Activated naive CD4-positive, alpha-beta T cell treated with anti-CD3 and anti-CD28 coated beads, Interleukin-2, amount 50 U/mL, for 72 hours (primary cell): ENCODE data around the gene VPS13D. TPM values are rescaled to one million over a fixed set of nuclear protein-coding genes. Genes with fewer than 3 reads are reported as not detected.
"Not testable (repeated sequence)": the region's sequence is repeated elsewhere in the genome, so short reads cannot be mapped to it uniquely, and the experiment has no call there.

ENCODE experiments used
- ATAC-seq, 2 donors: fragments of 150-1000 bp; cut with Tn5 transposase; 2 replicates each; pipeline ENCODE4 v1.10.0; 2021; ENCODE audit warnings: mild to moderate bottlenecking in 2 of 2, moderate library complexity in 2 of 2
- DNase-seq, 2 donors: peaks; one replicate each; pipeline ENCODE4 v3.0.0; 2021 to 2022; ENCODE audit warnings: low spot score in 2 of 2
- H3K27ac Mint-ChIP-seq, 2 donors: one replicate each; pipeline ENCODE4 v1.8.0; 2022; ENCODE audit warnings: mild to moderate bottlenecking in 2 of 2, mixed read lengths in 2 of 2
- H3K36me3 Mint-ChIP-seq, 2 donors: one replicate each; pipeline ENCODE4 v1.8.0; 2022; ENCODE audit warnings: mixed read lengths in 2 of 2
- H3K9me3 Mint-ChIP-seq, 2 donors: one replicate each; pipeline ENCODE4 v1.8.0; 2022; ENCODE audit warnings: mixed read lengths in 2 of 2
- total RNA-seq, 2 donors: library from RNA; stranded (reverse); gene quantifications; one replicate each; pipeline ENCODE4 v1.2.3, GENCODE V29; 2022

VPS13D gene
- total RNA-seq, 2 donors from 2014 or later: 31.2 to 40.7 TPM

DNA sequence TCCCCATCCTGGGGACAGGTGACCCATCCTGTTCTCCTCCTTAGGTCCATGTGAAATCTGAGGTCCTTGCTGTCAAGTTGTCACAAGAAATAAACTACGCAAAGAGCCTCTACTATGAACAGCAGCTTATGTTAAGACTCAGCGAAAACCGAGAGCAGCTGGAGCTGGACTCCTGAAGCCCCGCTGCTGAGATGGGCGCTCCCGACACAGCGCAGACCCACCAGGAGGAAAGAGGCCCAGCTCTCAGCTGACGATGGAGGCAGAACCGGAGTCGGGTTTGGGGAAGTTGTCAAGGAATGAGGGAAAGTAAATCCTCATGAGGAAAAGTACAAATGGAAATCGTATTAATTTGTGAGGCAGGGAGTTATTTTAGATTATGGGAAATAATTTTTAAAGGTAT, 279.0 kb downstream of the VPS13D start:
- DNase-seq (no peak), ATAC-seq (no peak)
- Mint-ChIP-seq H3K27ac (peak overlapping the region; percentile 9 to 96), H3K36me3 (peaks cover 18 to 34% of the 10 kb centered on the region in 2 donors), H3K9me3 (peaks cover 4 to 5% of the 10 kb centered on the region in 2 donors)

DNA sequence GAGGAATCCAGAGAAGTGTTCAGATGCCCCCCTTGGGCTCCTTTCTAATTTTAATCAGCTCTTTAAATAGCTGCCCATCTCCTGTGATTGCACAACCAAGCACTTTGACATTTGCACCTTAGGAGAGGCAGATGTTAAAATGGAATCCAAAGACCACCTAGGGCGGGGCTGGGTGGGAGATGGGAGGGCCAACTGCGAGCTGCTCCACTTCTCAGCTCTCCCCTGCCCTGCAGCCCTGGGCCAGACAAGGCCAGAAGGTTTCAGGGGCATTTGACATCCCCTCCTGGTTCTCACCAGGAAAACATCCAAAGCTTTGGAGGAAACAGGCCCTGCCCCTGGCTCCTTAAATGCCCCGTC, 281.3 kb downstream of the VPS13D start:
- Mint-ChIP-seq H3K27ac (peak overlapping the region; percentile 96 to 98), H3K9me3 (peaks cover 4 to 5% of the 10 kb centered on the region in 2 donors), H3K36me3 (peaks cover 18 to 29% of the 10 kb centered on the region in 2 donors)
- no peak for DNase-seq
- no peak for ATAC-seq

GRCh38 chr1:12511516-12512468, 282.0 kb downstream of the VPS13D start:
- no peak for DNase-seq
- ATAC-seq: no peak
- H3K9me3 Mint-ChIP-seq: peaks cover 4 to 5% of the 10 kb centered on the region in 2 donors
- H3K36me3 Mint-ChIP-seq: peaks cover 18 to 30% of the 10 kb centered on the region in 2 donors
- peak overlapping the region; percentile 85 to 96 for H3K27ac Mint-ChIP-seq

GRCh38 chr1:12513181-12513580, 283.4 kb downstream of the VPS13D start:
- Mint-ChIP-seq H3K27ac (peak overlapping the region in 1 of 2 donors; percentile 96), H3K9me3 (peaks cover 4 to 5% of the 10 kb centered on the region in 2 donors), H3K36me3 (peaks cover 18 to 37% of the 10 kb centered on the region in 2 donors)
- ATAC-seq (no peak), DNase-seq (no peak)

- Mint-ChIP-seq H3K36me3 (peaks cover 22 to 36% of the 10 kb centered on the region in 2 donors), H3K9me3 (peaks cover 7% of the 10 kb centered on the region in 2 donors), H3K27ac (no peak overlapping the region)
- ATAC-seq (no peak), DNase-seq (no peak)
These were observed 284.8 kb downstream of the VPS13D start for GRCh38 chr1:12514590-12514989.

- ATAC-seq (no peak), DNase-seq (no peak)
- no peak overlapping the region for H3K27ac Mint-ChIP-seq
- peaks cover 27 to 37% of the 10 kb centered on the region in 2 donors for H3K36me3 Mint-ChIP-seq
- peaks cover 10 to 11% of the 10 kb centered on the region in 2 donors for H3K9me3 Mint-ChIP-seq
These were observed 285.4 kb downstream of the VPS13D start for GRCh38 chr1:12515234-12515633.

DNA sequence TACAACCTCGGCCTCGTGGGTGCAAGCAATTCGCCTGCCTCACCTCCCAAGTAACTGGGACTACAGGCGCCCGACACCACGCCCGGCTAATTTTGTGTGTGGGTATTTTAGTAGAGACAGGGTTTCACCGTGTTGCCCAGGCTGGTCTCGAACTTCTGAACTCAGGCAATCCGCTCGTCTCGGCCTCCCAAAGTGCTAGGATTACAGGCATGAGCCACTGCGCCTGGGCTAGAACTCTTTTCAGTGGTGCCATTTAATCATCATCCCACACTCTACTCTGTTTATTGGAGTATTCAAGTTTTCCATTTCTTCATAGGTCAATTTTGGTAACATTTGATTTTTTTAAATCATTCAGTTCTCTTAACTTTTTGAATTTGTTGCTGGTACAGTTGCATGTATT, 286.9 kb downstream of the VPS13D start:
- ATAC-seq: no peak
- Mint-ChIP-seq H3K27ac (peak overlapping the region in 1 of 2 donors; percentile 77), H3K36me3 (peaks cover 25 to 32% of the 10 kb centered on the region in 2 donors), H3K9me3 (peaks cover 10 to 11% of the 10 kb centered on the region in 2 donors)
- DNase-seq: no peak

GRCh38 chr1:12518931-12519692, 289.3 kb downstream of the VPS13D start:
- Mint-ChIP-seq H3K9me3 (peaks cover 6% of the 10 kb centered on the region in 2 donors), H3K27ac (peak overlapping the region; percentile 55 to 73), H3K36me3 (peaks cover 17 to 22% of the 10 kb centered on the region in 2 donors)
- ATAC-seq (peak; percentile 98 to 99), DNase-seq (peak; percentile 60 to 72)

- Mint-ChIP-seq H3K9me3 (peaks cover 6% of the 10 kb centered on the region in 2 donors), H3K27ac (peak overlapping the region in 1 of 2 donors; percentile 55), H3K36me3 (peaks cover 12 to 25% of the 10 kb centered on the region in 2 donors)
- ATAC-seq (no peak), DNase-seq (no peak)
These were observed 290.0 kb downstream of the VPS13D start for GRCh38 chr1:12519693-12520364.

- peaks cover 12 to 25% of the 10 kb centered on the region in 2 donors for H3K36me3 Mint-ChIP-seq
- ATAC-seq (no peak), DNase-seq (peak in 1 of 2 donors; percentile 20)
- H3K27ac Mint-ChIP-seq: no peak overlapping the region
- H3K9me3 Mint-ChIP-seq: peaks cover 6% of the 10 kb centered on the region in 2 donors
These were observed 291.3 kb downstream of the VPS13D start for GRCh38 chr1:12521096-12521495.

DNA sequence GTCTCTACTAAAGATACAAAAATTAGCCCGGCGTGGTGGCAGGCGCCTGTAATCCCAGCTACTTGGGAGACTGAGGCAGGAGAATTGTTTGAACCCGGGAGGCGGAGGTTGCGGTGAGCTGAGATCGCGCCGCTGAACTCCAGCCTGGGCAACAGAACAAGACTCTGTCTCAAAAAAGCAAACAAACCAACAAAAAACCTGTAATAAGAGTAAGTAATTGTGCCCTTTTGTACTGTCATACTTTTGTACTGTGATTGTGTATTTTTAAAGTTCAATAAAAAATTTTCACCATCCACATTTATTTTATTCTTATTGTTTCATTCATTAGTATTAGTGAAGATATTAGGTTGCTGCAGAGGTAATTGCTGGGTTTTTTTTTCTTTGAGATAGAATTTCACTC, 292.9 kb downstream of the VPS13D start:
- H3K36me3 Mint-ChIP-seq: peaks cover 12 to 17% of the 10 kb centered on the region in 2 donors
- not testable (repeated sequence) for H3K27ac Mint-ChIP-seq, DNase-seq

GRCh38 chr1:12524266-12524665, 294.4 kb downstream of the VPS13D start:
- Mint-ChIP-seq H3K27ac (no peak overlapping the region), H3K9me3 (peaks cover 6% of the 10 kb centered on the region in 2 donors), H3K36me3 (peaks cover 10 to 16% of the 10 kb centered on the region in 2 donors)
- ATAC-seq: no peak
- no peak for DNase-seq

More for the DNA sequence above, 292.9 kb downstream of the VPS13D start:
- not testable (repeated sequence) for ATAC-seq, H3K9me3 Mint-ChIP-seq

DNA sequence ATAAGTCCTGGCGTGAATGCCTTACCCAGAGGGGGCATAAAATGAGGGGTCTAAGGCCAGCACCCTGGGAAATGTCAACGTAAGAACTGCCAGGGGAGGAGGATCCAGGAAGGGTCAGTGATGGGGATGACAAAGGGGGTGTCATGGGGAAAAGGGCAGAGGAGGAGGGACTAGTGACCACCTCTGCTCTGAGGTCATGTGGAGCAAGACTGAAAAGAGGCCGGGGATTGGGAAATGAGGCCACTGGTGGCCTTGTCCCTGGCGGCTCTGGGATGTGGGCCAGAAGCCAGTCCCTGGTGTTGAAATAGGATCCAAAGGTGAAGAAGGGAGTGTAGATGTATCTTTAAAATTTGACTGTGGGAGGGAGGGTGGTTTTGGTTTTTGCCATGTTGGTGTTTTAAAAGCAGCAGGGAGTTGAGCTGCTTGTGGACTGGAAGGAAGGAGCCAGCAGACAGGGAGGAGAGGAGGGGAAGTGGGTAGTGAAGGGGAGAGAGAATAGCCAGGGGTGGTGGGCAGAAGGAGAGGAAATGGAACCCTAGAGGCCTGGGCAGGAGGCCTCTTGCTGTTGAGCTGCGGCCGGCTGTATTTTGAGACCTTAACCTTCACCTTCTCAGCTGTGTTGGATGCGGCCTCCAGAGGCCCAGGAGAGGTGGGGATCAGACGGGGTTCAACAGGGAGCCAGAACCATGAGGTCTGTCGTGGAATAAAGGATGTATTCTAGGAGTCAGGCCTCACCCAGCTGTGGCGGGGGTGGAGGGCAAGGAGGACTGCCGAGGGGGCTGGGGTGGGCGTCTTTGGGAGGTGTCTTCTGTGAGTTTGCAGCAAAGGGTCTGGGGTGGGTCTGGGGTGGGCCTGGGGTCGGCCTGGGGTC, 295.7 kb downstream of the VPS13D start:
- Mint-ChIP-seq H3K36me3 (peaks cover 0 to 6% of the 10 kb centered on the region in 2 donors), H3K27ac (peak overlapping the region; percentile 22 to 57), H3K9me3 (no peaks in the 10 kb centered on the region)
- no peak for ATAC-seq
- DNase-seq: peak in 1 of 2 donors; percentile 37

DNA sequence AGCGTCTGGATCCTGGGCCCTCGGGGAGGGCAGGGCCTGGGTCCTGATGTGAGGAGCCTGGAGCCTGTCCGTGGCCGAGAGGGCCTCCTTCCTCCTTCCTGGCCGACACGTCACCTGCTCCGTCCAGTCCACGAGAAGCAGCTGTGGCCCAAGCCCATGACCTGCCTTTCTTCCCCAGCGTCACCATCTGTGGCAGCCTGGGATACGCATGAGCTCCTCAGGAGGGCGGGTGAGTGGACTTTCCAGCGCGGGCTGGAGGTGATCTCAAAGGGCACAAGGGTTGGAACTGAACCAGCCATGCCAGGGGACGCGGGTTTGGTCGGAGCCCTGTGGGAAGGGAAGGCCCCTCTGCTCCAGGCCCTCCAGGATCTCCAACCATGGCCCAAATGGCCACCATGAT, 297.7 kb downstream of the VPS13D start:
- Mint-ChIP-seq H3K36me3 (peaks cover 0 to 6% of the 10 kb centered on the region in 2 donors), H3K9me3 (no peaks in the 10 kb centered on the region), H3K27ac (no peak overlapping the region)
- ATAC-seq (no peak), DNase-seq (peak in 1 of 2 donors; percentile 33)

GRCh38 chr1:12528021-12528852, 298.4 kb downstream of the VPS13D start:
- Mint-ChIP-seq H3K36me3 (peaks cover 0 to 6% of the 10 kb centered on the region in 2 donors), H3K9me3 (no peaks in the 10 kb centered on the region), H3K27ac (no peak overlapping the region)
- DNase-seq: peak in 1 of 2 donors; percentile 47
- peak in 1 of 2 donors; percentile 20 for ATAC-seq
